ENCODE data around the gene TRMT1. TPM values are rescaled to one million over a fixed set of nuclear protein-coding genes. Genes with fewer than 3 reads are reported as not detected.
"Not testable (repeated sequence)": the region's sequence is repeated elsewhere in the genome, so short reads cannot be mapped to it uniquely, and the experiment has no call there.

Gene TRMT1
- total RNA-seq, 1 experiment from 2014 or later, result 107 TPM

DNA sequence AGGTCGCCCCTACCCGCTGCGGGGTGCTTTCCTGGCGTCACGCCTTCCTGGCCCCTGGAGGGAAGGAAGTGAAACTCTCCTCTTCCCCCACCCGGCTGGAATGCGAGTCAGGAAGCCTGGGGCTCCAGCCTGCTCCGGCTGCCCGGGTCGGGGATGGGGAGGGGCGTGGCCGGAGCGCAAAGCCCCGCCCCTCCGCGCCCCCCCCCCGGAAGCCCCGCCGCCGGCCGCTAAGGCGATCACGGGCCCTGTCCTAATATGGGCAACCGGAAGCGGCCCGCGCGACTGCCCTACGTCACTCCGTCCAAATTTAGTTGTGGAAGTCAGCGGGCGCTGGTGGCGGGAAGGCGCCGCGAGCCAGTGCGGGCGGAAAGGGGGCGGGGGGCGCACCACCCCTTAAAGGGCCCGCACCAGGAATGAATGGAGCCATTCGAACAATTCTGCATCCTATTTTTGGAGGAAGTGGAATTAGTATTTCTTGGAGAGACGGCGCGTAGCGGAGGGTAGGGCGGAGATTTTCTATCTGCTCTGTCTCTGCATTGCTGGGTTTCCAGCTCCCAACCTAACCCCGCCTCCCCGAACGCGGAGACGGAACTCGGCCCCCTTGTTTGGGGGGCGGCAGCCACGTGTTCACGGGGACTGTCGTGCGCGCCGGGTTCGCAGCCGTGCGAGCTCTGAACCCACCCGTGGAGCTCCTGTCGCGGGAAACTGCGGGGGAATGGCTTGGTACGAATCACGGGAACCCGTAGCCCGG lies 35.2 kb upstream of the TRMT1 start:
- in situ Hi-C loops (cut with HindIII; ENCODE audit: low pct_unique_long_range_greater_than_20kb, low sequenced_read_pairs), result no loop called here
- DNase-seq (ENCODE audit: low read depth), result peak; percentile 98

DNA sequence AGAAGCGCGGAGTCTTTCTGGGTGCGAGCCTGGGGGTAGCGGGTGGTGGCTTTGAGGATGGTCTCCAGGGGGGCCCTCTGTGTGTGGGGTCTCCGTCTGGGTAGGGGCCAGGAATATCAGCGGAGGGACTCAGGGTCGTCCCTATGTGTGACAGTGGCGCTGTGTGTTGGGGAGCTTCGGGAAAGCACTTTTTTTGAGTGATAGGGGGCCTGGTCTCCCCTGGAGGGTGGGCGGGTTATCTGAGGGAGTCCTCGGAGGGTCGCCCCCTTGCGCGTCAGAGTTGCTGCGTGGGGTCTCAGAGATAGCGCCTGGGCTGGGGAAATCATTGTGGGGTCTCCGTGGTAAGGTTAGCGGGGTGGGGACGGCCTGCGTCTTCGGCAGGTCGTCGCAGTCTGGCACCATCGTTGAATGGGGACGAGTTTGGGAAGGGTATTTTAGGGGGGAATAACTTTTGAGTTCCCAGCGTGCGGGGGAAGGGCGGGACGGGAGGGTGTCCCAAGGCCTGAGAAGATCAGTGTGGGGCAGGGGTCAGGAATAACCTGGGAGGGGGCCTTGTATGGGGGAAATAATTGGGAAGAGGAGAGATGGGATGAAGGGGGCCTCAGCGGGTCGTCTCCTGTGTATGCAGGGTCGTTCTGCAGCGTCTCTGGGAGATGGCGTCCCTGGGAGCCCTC lies 34.5 kb upstream of the TRMT1 start:
- no peak for DNase-seq (ENCODE audit: low read depth)
- in situ Hi-C loops (cut with HindIII; ENCODE audit: low pct_unique_long_range_greater_than_20kb, low sequenced_read_pairs), result no loop called here

DNA sequence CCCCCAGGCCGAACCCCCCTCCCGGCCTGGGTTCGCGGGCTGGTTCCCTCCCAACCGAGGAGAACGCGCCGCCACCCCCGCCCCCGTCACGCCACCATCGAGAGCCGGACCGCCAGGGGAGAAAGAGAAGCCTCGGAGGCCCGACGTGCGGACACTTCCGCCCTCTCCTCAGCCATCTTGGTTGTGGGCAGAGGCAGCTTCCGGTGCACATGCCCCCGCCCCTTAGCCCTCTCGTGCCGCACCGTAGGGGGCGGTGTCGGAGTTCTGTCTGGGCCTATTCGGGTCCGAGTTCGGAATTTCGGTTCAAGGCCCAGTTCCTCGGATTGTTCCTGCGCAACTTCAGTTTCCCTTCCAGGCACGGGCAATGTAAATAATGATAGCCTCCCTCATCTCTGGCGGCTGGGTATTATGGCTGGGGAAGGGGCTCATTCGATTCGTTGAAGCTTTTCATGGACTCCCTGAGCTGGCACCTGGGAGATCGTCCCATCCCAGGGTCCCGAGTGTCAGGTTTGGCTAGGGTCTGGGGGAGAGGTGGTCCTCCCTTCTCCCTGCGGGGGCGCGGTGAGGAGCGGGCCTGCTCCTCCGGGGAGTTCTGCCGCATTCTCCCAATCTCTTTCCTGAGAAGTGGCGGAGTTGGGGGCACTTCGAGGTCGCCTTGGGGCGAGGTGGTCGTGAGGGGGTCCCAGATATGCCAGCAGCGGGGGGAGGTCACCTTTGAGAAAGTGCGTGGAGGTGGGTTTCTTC lies 33.8 kb upstream of the TRMT1 start, which contains the start of the genes IER2 and STX10:
Gene IER2 (plus strand): TSS at position 225 of the 744 bp plus-strand sequence. CDS start 2,776 bp downstream, outside the sequence.
Gene STX10 (minus strand): TSS at position 189 of the 744 bp plus-strand sequence. CDS start 202 bp downstream, outside the sequence.
- in situ Hi-C loops (cut with HindIII; ENCODE audit: low pct_unique_long_range_greater_than_20kb, low sequenced_read_pairs), result no loop called here
- DNase-seq (ENCODE audit: low read depth), result peak; percentile 89

DNA sequence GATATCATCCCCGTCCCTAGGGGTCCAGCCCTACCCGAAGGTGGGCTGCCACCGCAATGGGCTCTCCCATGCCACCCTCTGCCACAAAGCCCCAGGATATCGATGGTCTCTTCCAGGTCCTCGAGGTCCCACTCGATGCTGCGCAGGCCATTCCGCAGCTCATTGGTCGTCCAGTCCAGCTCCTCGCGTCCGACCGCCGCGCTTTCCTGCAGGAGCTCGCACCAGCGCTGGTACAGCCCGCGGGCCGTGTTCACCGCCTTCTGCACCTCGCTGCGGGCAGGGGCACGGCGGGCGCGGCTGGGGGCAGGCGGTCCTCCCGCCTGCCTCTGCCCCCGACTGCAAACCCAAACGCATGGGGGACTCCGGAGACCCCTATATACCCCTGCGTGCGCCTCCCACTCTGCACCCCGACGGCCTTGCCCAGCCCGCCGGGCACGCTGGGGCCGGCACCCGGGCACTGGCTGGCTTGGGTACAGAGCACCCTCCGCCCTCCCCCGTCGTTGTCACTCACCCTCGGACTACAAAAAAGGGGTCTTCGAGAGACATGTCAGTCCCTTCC lies 33.2 kb upstream of the TRMT1 start:
- DNase-seq (ENCODE audit: low read depth), result no peak
- in situ Hi-C loops (cut with HindIII; ENCODE audit: low pct_unique_long_range_greater_than_20kb, low sequenced_read_pairs), result no loop called here

DNA sequence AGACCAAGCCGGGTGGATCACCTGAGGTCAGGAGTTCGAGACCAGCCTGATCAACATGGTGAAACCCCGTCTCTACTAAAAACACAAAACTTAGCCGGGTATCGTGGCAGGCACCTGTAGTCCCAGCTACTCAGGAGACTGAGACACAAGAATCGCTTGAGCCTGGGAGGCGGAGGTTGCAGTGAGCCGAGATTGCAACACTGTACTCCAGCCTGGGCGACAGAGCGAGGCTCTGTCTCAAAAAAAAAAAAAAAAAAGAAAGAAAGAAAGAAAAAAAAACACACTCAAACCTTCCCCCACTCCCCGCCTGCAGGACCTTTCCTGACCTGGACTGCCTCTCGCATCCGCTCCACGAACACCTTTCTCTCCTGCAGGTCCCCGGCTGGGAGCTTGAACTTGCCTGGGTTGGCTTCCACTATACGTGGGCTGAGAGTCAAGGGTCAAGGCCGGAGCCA lies 32.7 kb upstream of the TRMT1 start:
- DNase-seq (ENCODE audit: low read depth); in situ Hi-C loops (cut with HindIII; ENCODE audit: low pct_unique_long_range_greater_than_20kb, low sequenced_read_pairs): not testable (repeated sequence)

DNA sequence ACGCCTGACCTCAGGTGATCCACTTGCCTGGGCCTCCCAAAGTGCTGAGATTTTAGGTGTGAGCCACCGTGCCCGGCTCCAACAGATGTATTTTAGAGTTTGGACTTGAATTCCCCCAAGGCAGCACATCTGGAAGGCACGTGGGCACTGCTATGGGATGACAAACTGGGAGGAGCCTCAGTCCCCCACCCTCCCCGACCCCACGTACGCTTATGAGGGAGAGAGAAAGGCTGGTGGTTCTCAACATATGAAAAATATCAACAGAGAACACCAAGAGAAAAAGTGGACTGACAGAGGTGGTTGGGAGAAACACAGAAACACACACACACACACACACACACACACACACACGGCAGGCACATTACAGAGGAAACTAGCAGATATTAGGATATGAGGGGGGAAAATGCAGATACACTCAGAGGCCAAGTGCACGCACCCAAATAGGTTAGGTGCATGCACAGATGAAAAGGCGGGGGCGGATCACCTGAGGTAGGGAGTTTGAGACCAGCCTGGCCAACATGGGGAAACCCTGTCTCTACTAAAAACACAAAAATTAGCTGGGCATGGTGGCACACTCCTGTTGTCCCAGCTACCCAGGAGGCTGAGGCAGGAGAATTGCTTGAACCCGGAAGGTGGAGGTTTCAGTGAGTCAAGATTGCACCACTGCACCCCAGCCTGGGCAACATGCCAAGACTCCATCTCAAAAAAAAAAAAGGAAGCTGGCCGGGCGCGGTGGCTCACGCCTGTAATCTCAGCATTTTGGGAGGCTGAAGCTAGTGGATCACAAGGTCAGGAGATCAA lies 30.4 kb upstream of the TRMT1 start:
- in situ Hi-C loops (cut with HindIII; ENCODE audit: low pct_unique_long_range_greater_than_20kb, low sequenced_read_pairs), result no loop called here
- DNase-seq (ENCODE audit: low read depth), result no peak

DNA sequence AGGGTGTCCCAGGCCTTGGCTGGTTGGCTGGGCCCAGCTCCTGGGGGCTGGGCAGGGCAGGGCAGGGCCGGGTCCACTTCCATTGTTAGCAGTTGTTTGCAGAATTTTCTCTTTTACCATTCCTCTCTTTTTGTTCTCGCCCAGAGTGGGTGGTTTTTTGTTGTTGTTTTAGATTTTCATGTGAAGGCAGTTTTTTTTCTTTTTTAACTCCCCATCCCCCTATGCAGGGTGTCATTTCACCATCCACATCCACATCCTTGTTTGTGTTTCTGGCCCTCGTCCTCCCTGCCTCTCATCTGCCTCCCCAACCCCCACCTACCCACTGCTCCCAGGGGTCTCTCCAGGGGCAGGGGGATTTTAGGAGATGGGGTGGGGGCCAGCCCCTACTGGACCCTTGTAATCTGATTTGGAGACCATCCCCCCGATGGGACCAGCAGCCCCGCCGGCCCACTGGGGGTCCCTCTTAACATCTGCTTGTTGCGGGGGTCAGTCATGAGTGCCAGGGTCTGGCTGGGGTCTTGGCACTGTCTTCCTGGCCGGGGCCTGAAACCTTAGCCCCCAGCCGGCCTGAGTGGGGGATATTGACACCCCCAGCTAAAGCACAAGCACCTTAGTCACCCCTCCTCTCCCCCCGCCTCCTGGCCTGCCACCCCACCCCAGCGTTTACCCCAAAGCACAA lies 23.2 kb upstream of the TRMT1 start:
- DNase-seq (ENCODE audit: low read depth), result no peak
- in situ Hi-C loops (cut with HindIII; ENCODE audit: low pct_unique_long_range_greater_than_20kb, low sequenced_read_pairs), result no loop called here

DNA sequence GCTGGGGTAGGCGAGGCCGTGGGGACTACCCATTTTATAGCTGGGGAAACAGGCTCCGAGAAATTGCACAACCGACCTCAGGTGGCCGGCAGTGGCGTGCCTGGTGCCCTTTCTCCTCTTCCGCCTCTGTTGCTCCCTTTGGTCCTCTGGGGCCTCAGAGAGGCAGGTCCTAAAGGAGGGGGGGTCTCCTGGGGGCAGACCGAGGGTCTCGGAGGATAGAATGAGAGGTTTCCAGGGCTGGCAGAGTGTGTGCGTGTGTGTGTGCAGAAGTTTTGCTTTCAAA lies 22.3 kb upstream of the TRMT1 start:
- in situ Hi-C loops (cut with HindIII; ENCODE audit: low pct_unique_long_range_greater_than_20kb, low sequenced_read_pairs), result no loop called here
- DNase-seq (ENCODE audit: low read depth), result no peak

DNA sequence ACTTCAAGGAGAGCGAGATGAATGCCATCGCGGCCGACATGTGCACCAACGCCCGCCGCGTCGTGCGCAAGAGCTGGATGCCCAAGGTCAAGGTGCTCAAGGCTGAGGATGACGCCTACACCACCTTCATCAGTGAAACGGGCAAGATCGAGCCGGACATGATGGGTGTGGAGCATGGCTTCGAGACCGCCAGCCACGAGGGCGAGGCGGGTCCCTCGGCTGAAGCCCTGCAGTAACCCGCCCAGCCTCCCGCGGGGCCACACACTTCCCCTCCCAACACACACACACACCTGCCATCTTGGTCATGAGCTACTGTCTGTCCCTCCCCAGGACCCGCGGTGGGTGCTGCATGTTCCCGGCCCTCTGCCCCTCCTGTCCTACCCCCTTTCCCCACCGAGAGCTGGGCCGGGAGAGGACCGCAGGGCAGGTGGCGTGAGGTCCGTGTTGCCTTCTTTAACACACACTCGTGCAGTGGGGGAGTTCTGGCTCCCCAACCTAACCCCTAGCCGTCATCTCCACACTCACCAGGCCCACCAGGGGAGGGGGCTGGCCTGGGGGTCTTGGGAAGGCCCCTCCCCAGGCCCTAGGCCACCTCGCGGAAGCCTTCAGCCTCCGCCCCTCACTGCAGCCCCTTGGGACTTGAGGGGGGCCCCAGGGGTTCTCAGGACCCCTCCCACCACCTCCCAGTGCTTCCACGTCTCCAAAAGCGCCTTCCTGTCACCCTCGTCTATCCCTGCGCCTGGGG lies 21.8 kb upstream of the TRMT1 start:
- in situ Hi-C loops (cut with HindIII; ENCODE audit: low pct_unique_long_range_greater_than_20kb, low sequenced_read_pairs), result no loop called here
- DNase-seq (ENCODE audit: low read depth), result no peak

DNA sequence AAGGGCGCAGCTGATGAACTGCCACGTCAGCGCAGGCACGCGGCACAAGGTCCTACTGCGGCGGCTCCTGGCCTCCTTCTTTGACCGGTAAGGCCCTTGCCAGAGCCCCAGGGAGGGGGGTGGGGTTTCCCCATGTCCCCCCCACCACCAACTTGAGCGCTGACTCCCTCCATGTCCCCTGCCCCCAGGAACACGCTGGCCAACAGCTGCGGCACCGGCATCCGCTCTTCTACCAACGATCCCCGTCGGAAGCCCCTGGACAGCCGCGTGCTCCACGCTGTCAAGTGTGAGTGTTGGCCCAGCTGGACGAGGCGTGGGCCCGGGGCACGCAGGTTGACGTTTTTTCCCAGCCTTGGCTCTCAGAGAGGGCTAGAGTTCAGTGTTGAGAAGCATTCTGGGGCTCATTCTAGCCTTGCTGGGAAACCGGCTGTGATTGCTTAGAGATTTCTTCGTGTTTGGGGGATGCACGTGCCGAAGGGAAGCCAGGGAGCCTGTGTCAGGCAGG lies 20.8 kb upstream of the TRMT1 start:
- no peak for DNase-seq (ENCODE audit: low read depth)
- in situ Hi-C loops (cut with HindIII; ENCODE audit: low pct_unique_long_range_greater_than_20kb, low sequenced_read_pairs), result no loop called here

DNA sequence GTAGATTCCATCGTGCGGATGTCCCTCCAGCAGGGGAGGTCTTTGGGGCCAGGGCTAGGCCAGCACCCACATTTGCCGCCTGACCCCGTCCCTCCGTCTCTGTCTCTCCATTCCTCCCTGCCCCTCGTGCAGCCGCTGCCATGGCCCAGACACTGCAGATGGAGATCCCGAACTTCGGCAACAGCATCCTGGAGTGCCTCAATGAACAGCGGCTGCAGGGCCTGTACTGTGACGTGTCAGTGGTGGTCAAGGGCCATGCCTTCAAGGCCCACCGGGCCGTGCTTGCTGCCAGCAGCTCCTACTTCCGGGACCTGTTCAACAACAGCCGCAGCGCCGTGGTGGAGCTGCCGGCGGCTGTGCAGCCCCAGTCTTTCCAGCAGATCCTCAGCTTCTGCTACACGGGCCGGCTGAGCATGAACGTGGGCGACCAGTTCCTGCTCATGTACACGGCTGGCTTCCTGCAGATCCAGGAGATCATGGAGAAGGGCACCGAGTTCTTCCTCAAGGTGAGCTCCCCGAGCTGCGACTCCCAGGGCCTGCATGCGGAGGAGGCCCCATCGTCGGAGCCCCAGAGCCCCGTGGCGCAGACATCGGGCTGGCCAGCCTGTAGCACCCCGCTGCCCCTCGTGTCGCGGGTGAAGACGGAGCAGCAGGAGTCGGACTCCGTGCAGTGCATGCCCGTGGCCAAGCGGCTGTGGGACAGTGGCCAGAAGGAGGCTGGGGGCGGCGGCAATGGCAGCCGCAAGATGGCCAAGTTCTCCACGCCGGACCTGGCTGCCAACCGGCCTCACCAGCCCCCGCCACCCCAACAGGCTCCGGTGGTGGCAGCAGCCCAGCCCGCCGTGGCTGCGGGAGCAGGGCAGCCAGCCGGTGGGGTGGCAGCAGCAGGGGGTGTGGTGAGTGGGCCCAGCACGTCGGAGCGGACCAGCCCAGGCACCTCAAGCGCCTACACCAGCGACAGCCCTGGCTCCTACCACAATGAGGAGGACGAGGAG lies 18.8 kb upstream of the TRMT1 start:
- no peak for DNase-seq (ENCODE audit: low read depth)
- in situ Hi-C loops (cut with HindIII; ENCODE audit: low pct_unique_long_range_greater_than_20kb, low sequenced_read_pairs), result no loop called here

DNA sequence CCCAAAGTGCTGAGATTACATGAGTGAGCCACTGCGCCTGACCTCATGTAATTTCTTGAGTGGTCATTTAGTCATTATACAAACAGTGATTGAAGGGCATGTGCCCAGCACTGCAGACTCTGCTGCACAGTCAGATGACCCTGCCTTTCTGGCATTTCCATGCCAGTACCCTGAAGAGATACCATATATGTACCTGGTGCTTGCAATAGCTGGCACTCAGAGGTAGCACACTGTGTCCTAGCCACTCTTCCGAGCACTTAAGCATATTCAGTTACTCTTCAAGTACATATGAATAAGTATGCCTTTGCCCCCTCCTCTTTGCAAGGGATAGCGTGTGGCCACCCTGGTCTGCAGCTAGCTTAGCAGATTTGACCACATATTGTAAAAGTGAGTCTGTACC lies 18.1 kb upstream of the TRMT1 start:
- in situ Hi-C loops (cut with HindIII; ENCODE audit: low pct_unique_long_range_greater_than_20kb, low sequenced_read_pairs), result no loop called here
- peak; percentile 35 for DNase-seq (ENCODE audit: low read depth)

DNA sequence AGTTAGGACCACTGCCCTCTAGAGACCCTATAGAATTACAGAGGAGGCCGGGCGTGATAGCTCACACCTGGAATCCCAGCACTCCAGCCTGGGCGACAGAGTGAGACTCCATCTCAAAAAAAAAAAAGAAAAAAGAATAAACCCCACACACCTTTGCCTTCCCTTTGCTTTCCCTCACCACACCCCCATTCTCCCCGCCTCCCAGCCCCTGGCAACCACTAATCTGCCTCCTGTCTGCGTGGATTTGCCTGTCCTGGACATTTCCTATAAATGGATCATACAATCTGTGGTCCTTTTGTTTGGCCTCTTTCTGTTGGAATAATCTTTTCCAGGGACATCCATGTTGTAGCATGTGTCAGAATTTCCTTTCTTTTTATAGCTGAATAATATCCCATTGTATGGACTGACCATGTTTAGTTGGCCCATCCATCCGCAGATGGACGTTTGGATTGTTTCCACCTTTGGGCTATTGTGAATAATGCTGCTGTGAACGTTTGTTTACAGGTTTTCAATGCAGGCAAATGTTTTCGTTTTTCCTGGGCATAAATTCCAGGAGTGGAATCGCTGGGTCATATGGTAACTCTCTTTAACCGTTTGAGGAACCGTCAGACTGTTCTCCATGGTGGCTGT lies 16.8 kb upstream of the TRMT1 start:
- DNase-seq (ENCODE audit: low read depth), result no peak
- in situ Hi-C loops (cut with HindIII; ENCODE audit: low pct_unique_long_range_greater_than_20kb, low sequenced_read_pairs), result no loop called here

DNA sequence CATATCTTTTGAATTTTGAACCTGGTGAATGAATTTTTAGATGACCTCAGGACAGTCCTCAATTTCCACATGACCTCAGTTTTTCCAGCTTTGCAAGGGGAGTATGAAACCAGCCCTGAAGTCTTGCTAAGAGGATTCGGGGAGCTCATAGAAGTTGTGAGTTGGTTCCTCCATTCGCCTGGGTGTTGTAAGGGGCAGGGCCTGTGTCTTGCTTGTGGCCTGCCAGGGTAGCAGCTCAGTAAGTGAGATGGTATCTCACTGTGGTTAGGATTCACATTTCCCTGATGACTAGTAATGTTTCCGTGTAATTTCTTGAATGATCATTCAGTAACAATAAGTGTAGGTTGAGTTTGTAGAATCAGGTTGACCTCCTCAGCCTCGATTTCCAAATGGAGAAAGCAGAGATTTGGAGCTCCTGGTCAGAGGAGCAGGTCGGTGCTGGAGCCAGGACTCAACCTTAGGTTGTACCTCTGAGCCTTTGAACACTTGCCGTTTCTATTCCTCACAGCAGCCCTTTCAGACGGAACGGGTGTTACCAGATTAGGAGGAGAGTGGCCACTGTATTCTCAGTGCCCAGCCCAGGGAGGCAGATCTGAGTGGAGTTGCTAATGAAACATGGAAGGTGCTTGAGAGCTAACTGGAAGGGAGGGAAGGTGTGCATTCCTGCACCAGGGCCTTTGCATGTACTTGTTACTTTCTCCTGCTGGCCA lies 16.1 kb upstream of the TRMT1 start:
- in situ Hi-C loops (cut with HindIII; ENCODE audit: low pct_unique_long_range_greater_than_20kb, low sequenced_read_pairs), result no loop called here
- no peak for DNase-seq (ENCODE audit: low read depth)

All from Caki2 (cell line).